Thyroid gland (tissue), 4 donors: ENCODE measurements around the gene VCPKMT.

Experiments used
- POLR2A ChIP-seq, 2 donors: fragments of 450-650 bp; IDR thresholded peaks; one replicate each; pipeline ENCODE4 v1.6.1; 2017; ENCODE audit warnings: antibody characterized with exemption in 2 of 2, mild to moderate bottlenecking in 2 of 2, moderate library complexity in 1 of 2
- TF ChIP-seq, protein P1 (sequence below), 6 experiments: fragments of 200-600 bp in 3 of 6; fragments of 450-650 bp in 3 of 6; sonication (generic) in 3 of 6; IDR thresholded peaks; one replicate each; pipeline ENCODE4 v1.5.1; 2016 to 2019; ENCODE audit warnings: antibody characterized with exemption in 6 of 6, mild to moderate bottlenecking in 2 of 6, inconsistent platforms in 1 of 6, moderate library complexity in 1 of 6

DNA sequence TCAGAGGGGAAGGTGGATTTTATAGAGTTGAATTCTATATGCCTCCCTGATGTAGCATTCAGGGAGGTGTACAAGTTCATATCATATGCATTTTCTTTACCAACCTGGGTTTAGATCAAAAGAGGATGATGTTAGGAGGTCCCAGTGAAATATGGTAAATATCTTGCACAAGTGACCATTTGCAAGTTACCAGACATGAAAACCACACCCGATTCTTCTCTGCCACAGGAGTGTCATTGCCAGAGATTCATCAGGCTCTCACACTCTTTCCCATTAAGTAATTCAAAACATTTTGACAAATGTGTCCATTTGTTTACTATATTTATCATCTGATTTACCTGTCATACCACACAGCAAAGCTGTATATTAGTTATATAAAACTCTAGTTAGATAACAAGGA, 44.0 kb downstream of the VCPKMT start:
- TF ChIP-seq, protein P1, sequence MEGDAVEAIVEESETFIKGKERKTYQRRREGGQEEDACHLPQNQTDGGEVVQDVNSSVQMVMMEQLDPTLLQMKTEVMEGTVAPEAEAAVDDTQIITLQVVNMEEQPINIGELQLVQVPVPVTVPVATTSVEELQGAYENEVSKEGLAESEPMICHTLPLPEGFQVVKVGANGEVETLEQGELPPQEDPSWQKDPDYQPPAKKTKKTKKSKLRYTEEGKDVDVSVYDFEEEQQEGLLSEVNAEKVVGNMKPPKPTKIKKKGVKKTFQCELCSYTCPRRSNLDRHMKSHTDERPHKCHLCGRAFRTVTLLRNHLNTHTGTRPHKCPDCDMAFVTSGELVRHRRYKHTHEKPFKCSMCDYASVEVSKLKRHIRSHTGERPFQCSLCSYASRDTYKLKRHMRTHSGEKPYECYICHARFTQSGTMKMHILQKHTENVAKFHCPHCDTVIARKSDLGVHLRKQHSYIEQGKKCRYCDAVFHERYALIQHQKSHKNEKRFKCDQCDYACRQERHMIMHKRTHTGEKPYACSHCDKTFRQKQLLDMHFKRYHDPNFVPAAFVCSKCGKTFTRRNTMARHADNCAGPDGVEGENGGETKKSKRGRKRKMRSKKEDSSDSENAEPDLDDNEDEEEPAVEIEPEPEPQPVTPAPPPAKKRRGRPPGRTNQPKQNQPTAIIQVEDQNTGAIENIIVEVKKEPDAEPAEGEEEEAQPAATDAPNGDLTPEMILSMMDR (IDR thresholded peaks at IDR 0.05), result no peak
- no peak for TF ChIP-seq POLR2A (IDR thresholded peaks at IDR 0.05)
